Activated CD4-positive, CD25-positive, alpha-beta regulatory T cell treated with anti-CD3 and anti-CD28 coated beads, Interleukin-2, amount 50 U/mL, for 24 hours (primary cell): Measurements from ENCODE around the gene GRK1.

Experiments
- ATAC-seq, 2 donors: fragments of 150-1000 bp; cut with Tn5 transposase; one replicate each; pipeline ENCODE4 v1.10.0; 2021; ENCODE audit warnings: mild to moderate bottlenecking in 1 of 2, moderate library complexity in 1 of 2

The GRK1 gene

DNA sequence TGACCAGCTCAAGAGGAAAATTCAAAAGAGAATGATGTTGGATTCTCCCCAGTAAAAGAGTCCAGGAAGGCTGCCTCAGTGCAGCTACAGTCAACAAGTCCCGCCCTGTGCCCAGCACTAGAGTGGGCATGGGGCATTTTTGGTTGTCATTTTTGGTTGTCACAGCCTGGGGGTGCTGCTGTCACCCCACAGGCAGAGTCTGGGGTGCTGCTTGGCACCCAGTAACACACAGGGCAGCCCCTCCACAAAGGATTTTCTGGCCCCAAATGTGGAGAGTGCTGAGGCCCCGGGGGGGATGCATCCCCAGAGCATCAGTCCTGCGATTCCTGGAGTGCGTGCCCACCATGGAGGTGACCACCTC, 63.8 kb downstream of the GRK1 start:
- ATAC-seq, result no peak

DNA sequence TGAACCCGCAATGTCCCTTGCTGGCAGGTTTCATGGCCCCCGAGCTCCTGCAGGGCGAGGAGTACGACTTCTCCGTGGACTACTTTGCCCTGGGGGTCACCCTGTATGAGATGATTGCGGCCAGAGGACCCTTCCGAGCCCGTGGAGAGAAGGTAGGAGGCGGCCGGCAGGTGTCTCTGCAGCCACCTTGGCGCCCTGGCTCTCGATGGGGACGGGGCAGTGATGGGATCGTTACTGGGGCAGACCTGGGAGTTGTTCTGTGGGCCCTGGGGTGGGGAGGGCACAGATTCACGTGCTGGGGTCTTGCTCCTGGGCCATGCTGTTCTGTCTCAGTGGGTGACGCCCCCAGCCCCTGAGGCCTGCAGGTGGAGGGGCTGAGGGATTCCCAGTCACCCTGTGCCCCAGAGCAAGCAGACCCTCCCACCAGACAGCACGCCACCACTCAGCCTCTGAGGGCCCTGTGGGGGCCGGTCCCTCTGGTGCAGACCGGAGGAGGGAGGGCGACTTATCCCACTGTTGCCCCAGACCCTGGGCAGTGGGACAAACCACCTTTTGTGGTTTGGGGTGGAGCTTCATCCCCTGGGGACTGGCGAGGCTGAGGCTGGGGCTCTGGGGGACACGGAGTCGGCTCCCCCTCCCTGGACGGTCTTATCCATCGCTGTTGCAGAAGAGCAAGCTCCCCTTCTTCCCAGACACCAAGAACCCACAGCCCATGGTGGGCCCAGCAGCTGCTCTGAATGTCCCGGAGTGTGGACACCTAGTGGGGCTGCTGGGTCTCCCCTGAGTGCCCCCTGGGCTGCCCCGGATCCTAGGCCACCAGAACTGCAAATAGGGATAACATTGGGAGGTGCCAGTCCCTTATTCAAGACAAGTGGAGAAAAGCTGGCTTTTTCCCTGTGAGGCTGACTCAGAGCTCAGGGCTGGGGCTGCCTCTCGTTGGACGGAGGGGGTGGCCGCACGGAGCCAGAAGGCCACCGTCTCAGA, 64.5 kb downstream of the GRK1 start:
- ATAC-seq, result no peak

DNA sequence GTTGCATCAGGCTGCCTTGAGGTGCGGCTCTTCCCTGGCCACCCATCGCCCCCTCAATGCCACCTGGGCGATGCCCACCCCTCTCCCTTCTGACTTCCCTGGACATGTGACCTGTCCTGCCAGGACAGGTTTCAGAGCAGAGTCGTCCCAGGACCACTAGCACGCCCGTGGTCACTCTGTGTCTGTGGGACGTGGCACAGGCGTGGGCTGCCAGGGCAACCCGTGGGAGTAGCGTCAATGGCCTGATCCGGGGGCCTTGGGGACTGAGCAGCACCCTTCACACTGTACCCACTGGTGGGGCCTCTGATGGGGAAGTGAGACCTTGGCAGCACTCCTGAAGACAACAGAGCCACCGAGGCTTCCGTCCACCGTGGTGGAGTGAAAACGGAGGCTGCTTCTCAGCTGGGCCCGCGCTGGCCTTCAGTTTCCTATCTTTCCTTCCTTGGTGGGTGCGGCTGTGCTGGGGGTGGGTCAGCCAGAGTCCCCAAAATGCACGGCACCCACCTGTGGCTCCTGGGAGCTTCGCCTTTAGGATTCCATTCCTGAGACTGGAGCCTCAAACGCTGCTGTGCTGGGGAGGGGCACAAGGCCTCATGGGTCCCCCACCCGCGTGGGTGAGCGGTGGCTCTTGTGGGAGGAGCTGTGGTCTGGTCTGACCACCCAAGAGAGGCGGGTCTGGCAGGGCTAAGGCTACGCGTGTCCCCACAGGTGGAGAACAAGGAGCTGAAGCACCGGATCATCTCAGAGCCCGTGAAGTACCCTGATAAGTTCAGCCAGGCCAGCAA, 65.3 kb downstream of the GRK1 start:
- no peak for ATAC-seq

DNA sequence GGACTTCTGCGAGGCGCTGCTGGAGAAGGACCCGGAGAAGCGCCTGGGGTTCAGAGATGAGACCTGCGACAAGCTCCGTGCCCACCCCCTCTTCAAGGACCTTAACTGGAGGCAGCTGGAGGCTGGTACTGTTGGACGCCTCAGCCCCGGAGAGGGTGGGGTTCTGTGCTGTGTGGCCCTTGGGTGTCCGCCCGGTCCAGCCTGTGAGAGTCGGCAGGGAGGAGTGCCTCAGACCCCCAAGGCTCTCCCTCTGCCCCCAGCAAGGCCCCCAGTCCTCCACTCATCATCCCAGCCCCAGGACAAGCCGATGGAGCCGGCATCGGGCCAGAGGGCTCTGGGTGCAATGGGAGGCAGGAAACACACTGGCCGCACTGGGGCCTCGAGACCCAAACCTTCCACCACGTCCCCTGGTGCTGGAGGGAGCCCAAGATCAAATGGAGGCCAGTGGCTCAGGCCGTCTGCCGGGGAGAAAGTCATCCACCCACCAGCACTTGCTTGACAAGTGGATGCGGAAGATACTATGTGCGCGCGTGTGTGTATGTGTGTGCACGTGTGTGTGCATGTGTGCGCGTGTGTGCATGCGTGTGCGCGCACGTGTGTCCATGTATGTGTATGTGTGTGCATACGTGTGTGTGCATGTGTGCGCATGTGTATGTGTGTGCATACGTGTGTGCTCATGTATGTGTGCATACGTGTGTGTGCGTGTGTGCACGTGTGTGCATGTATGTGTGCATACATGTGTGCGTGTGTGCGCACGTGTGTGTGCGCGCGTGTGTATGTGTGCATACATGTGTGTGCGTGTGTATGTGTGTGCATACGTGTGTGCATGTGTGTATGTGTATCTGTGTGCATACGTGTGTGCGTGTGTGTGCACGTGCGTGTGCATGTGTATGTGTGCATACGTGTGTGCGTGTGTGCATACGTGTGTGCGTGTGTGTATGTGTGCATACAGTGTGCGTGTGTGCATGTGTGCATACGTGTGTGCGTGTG, 66.2 kb downstream of the GRK1 start:
- ATAC-seq, result no peak

DNA sequence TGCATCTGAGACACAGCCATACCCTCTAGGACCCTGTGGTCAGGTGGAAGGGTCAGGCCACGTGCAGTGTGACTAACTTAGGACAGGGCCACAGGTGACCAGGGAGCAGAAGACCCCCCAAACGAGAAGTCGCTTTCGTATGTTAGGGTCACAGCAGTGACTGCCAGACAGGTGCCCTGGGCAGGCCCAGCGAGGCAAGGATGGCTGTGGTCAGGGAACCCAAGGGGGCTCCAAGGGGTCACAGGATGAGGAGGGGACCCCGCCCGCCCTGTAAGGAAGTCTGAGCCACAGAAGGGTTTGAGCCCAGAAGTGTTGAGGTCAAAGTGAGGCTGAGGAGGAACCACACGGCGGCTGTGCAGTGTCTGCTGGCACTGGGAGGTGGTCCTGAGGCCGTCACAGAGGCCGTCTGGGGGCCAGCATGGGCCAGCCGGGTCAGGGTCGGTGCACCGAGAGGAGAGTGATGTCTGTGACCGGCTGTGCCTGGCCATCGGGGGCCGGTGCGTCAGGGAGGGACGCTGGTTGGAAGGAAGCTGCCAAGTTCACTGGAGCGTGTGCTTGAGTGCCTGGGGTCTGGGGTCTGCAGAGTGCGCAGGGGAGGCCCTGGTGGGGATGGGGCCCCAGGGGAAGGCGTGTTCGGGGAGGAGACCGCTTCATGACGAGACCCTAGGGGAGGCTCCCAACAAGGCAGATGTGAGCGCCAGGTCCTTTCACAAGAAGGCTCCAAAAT, 67.2 kb downstream of the GRK1 start:
- no peak for ATAC-seq

DNA sequence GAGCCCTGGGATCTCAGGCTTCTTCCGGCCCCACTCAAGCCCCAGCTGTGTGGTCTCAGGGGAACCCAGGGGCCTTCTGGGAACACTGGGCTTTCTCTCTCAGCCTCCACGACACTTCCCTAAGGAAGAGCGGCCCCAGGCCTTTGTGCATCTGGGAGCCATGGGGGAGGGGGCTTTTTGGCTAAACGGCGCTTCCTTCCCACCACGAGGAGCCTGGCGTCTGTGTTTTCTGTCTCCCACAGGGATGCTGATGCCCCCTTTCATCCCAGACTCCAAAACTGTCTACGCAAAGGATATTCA, 67.8 kb downstream of the GRK1 start:
- no peak for ATAC-seq

DNA sequence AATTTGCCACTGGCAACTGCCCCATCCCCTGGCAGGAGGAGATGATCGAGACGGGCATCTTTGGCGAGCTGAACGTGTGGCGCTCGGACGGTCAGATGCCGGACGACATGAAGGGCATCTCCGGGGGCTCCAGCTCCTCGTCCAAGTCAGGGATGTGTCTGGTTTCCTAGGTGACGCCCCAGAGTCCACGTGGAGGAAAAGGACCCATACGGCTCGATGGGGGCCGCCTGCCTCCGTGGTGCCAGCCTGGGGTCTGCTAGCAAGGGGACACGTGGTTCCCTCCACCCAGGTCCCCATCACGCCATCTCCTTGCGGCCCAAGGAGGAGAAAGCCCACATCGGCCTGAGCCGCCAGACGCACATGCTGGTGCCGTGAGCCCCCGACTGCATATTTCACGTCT, 68.2 kb downstream of the GRK1 start:
- no peak for ATAC-seq

DNA sequence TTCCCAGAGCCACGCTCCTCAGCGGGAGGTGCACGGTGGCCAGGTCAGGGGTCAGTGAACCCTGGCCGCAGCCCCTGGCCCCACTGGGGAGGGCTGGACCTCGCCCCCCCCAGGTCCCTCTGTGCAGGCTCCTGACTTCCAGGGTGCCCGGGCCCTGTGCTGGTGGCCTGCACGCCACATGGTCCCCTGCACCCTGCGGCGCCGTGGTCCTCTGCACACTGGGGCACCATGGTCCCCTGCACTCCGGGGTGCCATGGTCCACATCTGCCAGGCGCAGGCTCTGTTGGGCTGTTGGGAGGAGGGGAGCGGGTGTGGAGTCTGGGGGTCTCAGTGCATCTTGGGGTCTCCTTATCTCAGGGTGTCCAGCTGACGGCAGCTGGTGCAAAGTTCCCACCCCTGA, 68.7 kb downstream of the GRK1 start:
- ATAC-seq, result no peak

DNA sequence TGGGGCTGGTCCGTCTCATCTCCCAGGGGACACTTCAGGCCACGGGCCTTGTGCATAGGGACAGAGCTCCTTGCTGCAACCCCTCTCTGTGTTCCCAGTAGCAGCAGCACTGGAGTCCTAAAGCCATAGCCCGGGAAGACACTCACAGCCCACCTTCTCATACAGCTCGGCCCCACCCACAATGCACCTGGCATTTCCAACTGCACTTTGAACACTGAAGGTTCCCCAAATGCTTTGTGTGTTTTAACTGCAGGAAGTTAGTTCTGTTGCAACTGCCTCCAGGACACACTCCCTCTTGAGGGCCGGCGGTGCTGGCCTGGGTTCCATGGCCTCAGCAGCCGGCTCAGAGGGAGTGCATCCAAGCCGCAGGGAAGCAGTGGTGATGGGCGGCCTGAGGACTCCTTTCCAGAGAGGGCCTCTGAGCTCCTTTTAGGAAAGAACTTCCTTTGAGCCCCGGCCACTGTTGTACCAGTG, 69.3 kb downstream of the GRK1 start:
- no peak for ATAC-seq

DNA sequence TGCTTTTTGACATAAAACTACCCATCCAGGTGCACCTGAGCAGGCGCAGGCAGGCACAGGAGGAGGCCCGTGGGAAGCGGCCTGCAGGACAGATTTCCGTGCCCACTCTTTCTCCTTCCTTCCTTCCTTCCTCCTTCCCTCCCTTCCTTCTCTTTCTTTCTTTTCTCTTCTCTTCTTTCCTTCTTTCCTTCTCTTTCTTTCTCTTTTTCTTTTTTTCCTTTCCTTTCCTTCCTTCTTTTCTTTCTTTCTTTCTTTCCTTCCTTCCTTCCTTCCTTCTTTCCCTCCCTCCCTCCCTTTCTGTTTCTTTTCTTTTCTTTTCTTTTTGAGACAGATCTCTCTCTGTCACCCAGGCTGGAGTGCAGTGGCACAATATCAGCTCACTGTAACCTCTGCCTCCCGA, 70.8 kb downstream of the GRK1 start:
- no peak for ATAC-seq

DNA sequence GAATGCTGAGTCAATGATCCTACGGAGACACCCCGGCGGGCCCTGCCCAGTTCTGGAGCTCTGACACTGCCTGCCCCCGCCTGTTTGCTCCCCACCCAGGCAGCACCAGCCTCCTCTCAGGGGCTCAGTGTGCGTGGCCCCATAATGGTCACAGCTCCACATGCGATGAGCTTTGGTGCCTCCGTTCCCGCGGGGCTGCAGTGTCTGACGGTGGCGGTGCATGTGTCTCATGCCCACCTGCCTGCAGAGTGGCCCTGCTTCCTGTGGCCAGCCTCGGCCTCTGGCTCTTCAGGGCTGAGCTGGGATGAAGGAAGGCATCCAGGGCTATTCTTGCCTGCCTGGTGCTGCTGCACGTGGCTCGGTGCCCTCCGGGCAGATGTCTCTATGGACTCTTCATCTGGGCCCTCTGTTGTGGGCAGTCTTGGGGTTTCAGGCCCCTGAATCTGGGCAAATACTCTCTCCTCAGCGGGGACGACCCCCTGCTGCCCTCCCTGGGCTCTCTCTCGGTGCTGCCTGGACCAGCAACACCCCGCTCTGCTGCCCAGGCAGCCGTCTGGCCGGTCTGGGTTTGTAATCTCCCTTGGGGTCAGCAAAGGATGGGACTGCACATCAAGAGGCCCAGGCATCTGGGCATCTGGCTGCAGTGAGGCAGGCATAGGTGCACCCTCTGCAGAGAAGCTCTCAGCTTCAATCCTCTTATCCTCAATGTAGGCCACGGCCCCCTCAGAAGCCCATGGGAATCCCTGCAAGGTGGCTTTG, 72.7 kb downstream of the GRK1 start:
- ATAC-seq, result no peak

DNA sequence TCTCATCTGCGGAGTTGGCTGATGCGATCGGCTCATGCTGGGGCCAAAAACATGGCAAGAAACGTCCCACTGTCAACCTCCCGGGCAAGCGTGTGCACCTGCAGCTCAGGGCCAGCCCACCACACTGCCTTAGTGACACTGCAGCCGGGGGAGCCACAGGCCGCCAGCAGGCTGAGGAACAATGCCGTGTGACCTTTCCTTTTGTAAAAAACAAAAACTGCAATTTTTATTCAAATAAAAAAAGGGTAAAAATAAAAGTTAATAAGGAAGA, 73.2 kb downstream of the GRK1 start:
- no peak for ATAC-seq

DNA sequence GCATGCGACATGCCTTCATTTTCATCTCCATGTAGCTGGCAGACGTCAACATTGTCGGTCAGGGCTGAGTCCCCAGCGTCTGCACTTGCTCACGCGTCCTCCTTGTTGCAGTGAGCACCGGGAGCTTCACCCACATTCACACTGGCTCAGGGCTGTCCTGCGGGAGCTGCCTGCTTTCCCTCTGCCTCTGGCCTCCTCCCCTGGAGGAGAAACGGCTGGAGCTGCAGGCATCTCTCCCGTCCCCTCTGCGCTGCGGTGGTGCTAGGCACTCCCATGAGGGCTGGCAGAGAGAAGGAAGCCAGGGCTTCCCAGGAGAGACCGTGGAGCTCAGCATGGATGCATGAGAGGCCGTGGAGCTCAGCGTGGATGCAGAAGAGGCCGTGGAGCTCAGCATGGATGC, 73.6 kb downstream of the GRK1 start:
- ATAC-seq, result no peak

DNA sequence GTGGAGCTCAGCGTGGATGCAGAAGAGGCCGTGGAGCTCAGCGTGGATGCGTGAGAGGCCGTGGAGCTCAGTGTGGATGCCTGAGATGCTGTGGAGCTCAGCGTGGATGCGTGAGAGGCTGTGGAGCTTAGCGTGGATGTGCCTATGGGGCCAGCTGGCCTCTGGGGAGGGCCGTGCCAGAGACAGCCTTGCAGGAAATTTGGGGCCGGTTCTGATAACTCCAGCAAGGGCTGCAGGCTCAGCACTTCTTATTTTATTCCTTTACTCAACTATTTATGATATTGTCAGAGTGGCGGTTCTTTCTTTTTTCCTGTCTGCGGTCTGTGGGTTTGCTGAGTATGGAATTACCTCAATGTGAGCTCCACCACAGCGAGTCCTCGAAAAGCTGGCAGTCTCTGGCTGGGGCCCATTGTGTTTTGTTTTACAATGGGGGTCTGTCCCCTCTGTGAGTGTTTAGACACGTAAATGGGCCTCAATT, 74.2 kb downstream of the GRK1 start:
- ATAC-seq, result peak in 1 of 2 donors; percentile 27

DNA sequence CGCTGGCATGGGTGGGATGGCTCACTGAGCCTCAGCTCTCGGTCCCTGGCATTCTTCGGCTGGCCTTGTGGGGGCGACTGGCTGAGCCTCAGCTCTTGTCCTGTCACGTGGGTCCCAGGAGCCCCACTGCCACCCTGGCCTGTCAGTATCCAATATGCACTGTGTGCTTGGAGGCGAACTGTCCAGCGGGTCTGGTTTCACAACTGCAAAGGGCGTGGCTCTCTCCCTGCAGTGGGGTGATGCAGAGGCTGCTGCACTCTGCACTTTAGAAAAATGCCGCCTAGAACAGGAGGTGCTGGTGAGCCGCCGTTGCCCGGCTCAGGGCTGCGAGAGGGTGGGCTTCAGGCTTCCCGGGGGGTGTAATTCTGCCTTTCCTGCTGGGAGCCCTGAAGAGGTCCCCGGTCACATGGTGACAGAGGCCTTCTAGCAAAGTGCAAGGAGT, 75.0 kb downstream of the GRK1 start:
- ATAC-seq, result peak; percentile 44 to 45

DNA sequence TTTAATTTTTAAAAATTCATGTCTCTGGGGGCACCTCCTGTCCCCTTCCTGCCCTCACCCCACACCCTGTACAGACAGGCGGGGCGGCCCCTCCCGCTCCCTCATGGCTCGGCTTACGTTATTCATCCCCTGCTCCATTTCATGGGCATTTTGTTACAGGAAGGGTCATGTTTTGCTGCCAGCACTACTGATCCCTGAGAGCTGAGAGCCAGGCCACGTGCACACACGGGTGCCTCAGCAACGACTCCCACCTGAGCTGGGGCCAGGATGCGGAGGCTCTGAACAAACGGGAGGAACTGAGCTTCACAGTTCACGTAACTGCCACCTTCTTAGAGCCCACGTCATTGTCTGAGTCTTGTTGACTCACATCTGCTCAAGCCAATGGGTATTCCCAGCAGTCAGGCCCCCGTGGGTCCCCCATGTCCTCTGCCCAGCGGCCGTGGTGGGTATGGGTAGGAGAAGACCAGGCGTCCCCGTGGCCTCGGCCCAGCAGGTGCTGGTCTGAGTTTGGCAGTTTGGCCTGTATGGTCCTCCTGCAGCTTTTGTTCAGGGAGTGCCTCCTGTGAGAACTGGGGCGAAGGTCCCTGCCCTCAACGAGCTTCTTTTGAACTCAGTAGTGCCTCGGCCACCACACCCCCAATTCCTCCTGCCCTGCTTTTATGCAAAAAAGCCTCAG, 75.6 kb downstream of the GRK1 start:
- ATAC-seq, result no peak

DNA sequence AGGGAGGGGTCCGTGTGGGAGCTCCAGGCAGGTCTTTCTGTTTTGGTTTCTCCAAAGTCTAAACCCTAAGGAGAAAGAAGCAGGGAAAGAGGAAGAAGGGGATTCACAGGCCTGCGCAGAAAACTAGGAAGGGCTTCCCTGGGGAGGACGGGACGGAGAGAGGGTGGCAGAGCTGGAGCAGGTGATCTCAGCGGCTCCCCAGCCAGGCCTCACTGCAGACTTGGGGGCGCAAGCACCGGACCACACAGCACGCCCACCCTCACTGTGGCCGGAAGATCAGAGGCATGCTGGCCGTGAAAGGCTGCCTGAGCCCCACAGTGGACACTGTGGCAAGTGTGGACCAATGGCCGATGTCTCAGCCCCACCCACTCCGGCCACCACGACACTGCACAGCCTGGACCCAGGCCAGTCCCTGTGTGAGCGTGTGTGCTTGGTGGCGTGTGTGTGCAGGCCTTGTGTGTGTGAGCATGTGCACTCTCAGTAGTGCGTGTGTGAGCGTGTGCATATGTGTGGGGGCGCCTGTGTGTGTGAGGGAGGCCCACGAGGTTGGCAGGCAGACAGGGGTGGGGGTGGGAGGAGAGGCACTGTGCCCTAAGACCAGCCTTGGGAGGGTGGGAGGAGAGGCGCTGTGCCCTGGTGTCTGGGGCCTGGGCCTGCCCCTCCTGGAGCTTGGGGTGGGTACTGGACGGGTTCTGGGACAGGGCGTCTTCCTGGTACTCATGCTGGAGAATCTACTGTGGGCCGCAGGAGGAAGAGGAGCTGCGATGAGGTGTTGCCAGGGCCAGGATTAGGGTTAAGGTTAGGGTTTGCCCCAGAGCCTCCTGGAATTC, 76.6 kb downstream of the GRK1 start:
- no peak for ATAC-seq

DNA sequence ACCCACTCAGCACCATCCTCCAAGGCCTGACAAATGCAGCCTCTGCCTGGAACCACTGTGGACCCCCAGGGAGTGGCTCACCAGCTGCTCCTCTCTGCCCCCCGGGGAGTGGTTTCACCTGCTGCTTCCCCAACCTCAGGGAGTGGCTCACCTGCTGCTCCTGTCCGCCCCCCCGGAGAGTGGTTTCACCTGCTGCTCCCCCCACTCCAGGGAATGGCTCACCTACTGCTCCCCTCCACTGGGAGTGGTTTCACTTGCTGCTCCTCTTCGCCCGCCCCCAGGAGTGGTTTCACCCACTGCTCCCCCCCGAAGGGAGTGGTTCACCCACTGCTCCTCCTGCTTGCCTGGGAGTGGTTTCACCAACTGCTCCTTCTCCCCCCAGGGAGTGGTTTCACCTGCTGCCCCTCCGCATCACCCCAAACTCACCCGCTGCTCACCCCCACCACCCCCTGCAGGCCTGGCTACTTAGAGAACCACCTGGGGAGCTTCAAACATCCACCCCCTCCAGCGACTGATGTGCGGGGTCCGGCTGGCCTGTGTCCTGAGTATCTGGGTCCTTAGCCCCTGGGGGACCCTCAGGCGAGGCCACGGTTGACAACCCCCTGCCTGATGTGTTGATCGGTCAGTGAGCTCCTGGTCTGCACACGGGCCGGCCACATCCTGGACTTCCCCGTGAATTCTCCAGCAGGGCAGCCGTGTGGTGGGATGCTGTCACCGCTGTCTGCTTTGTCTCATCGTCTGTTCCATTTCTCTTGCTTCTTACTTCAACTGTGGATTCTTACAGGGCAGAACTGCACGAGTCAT, 77.4 kb downstream of the GRK1 start:
- no peak for ATAC-seq

DNA sequence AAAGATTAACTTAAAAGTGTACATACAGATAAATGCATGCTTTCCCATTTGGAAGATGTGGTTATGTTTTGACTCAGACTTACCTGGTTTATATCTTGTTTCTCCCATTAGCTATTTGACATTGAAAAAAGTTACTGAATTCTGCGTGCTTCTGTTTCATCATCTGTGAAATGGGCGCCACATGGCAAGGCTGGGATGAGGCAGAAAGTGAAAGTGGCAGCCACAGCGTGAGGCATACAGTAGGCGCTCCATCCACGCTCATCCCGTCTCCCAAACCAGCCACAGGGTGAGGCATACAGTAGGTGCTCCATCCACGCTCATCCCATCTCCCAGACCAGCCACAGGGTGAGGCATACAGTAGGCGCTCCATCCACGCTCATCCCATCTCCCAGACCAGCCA, 78.0 kb downstream of the GRK1 start:
- no peak for ATAC-seq
